HG03342 (cell line): Measurements from ENCODE around the gene PERCC1.

Experiments
- ATAC-seq: cut with Tn5 transposase; IDR thresholded peaks from one replicate; pipeline ENCODE4 v1.9.1; 2021; ENCODE audit warnings: mild to moderate bottlenecking, moderate library complexity; ENCODE audit not compliant: unreplicated experiment

PERCC1 gene

GRCh38 chr16:1430759-1431496 lies at the start of gene PERCC1:
Gene PERCC1, plus strand, starts transcription at chr16:1431078. Its CDS starts 1,516 bp downstream, at chr16:1432594.
- no peak for ATAC-seq

GRCh38 chr16:1381612-1382406 lies 49.1 kb upstream of the PERCC1 start:
- no peak for ATAC-seq

- ATAC-seq = no peak
These were observed 47.3 kb upstream of the PERCC1 start for GRCh38 chr16:1383556-1383955.

- no peak for ATAC-seq
These were observed 45.6 kb upstream of the PERCC1 start for GRCh38 chr16:1385232-1385631.

GRCh38 chr16:1387331-1387730 lies 43.5 kb upstream of the PERCC1 start:
- ATAC-seq = no peak

GRCh38 chr16:1389762-1390161 lies 41.1 kb upstream of the PERCC1 start:
- ATAC-seq = no peak

- no peak for ATAC-seq
These were observed 40.6 kb upstream of the PERCC1 start for GRCh38 chr16:1390239-1390779.

- ATAC-seq = no peak
These were observed 38.1 kb upstream of the PERCC1 start for GRCh38 chr16:1392826-1393225.

- ATAC-seq = no peak
These were observed 37.2 kb upstream of the PERCC1 start for GRCh38 chr16:1393613-1394176.

GRCh38 chr16:1394367-1394951 lies 36.4 kb upstream of the PERCC1 start:
- ATAC-seq = no peak

- ATAC-seq = no peak
These were observed 35.3 kb upstream of the PERCC1 start for GRCh38 chr16:1395444-1396031.

- no peak for ATAC-seq
These were observed 33.1 kb upstream of the PERCC1 start for GRCh38 chr16:1397779-1398178.

- no peak for ATAC-seq
These were observed 32.5 kb upstream of the PERCC1 start for GRCh38 chr16:1398351-1398750.

- no peak for ATAC-seq
These were observed 31.9 kb upstream of the PERCC1 start for GRCh38 chr16:1398826-1399581.

- ATAC-seq = no peak
These were observed 29.7 kb upstream of the PERCC1 start for GRCh38 chr16:1401061-1401757.

GRCh38 chr16:1401758-1402154 lies 29.1 kb upstream of the PERCC1 start:
- no peak for ATAC-seq

- ATAC-seq = no peak
These were observed 27.8 kb upstream of the PERCC1 start for GRCh38 chr16:1403036-1403435.

GRCh38 chr16:1403733-1404132 lies 27.1 kb upstream of the PERCC1 start:
- ATAC-seq = no peak

- peak; percentile 12 for ATAC-seq
These were observed 23.1 kb upstream of the PERCC1 start for GRCh38 chr16:1407753-1408152.
